K562 (cell line): ENCODE measurements around the gene PHKA2. TPM values are rescaled to one million over a fixed set of nuclear protein-coding genes. Genes with fewer than 3 reads are reported as not detected.

Experiments used
- ATF6 ChIP-seq: sonication (generic); formaldehyde crosslinking; IDR thresholded peaks from 2 replicates; pipeline ENCODE4 v1.4.0; 2020; ENCODE audit warnings: mild to moderate bottlenecking, missing genetic modification reagents
- ETV6 ChIP-seq, 3 experiments: fragments of 150-350 bp in 1 of 3; sonication (generic) in 1 of 3; formaldehyde crosslinking in 1 of 3; IDR thresholded peaks; 2 replicates each; pipeline versions ENCODE4 v1.6.1 to v1.8.0; 2014 to 2022; ENCODE audit warnings: borderline replicate concordance in 2 of 3, low read depth in 2 of 3, antibody characterized with exemption in 1 of 3, low read length in 1 of 3, mild to moderate bottlenecking in 1 of 3, missing genetic modification reagents in 1 of 3
- MAZ ChIP-seq, 2 experiments: fragments of 450-650 bp in 1 of 2; sonication (generic) in 1 of 2; formaldehyde crosslinking; IDR thresholded peaks in 1 of 2; conservative IDR thresholded peaks in 1 of 2; 2 replicates each; pipeline versions ENCODE4 v1.4.0 to v1.5.0; 2020; ENCODE audit warnings: mild to moderate bottlenecking in 1 of 2, missing genetic modification reagents in 1 of 2
- NCOR1 ChIP-seq: fragments of 450-650 bp; IDR thresholded peaks from 2 replicates; pipeline ENCODE4 v1.6.1; 2016; ENCODE audit warnings: mild to moderate bottlenecking, moderate library complexity
- YY1 ChIP-seq, 3 experiments: IDR thresholded peaks; 2 replicates each; pipeline ENCODE4 v1.6.1; 2011; ENCODE audit warnings: low read length in 2 of 3, mild to moderate bottlenecking in 2 of 3, moderate library complexity in 2 of 3, borderline replicate concordance in 1 of 3, control low read depth in 1 of 3, low read depth in 1 of 3; ENCODE audit not compliant: insufficient read depth in 3 of 3, insufficient replicate concordance in 2 of 3, control insufficient read depth in 1 of 3, insufficient read length in 1 of 3; ENCODE audit errors: extremely low read depth in 1 of 3
- ZBED1 ChIP-seq: IDR thresholded peaks from 2 replicates; pipeline ENCODE4 v1.6.1; 2014
- ZNF75A ChIP-seq: fragments of 450-650 bp; formaldehyde crosslinking; IDR thresholded peaks from 2 replicates; pipeline ENCODE4 v1.4.0; 2020; ENCODE audit warnings: mild to moderate bottlenecking
- polyA plus RNA-seq, 8 experiments: library from polyadenylated mRNA; depleted of rRNA in 4 of 8; stranded (reverse) in 5 of 8; unstranded in 3 of 8; fragments of >200 nt; fragmentation: Nextera tagmentation in 2 of 8; fragmentation: Illumina TruSeq in 1 of 8; extraction: Ambion mirVana in 2 of 8; extraction: Trizol in 1 of 8; gene quantifications; 2 replicates each; pipeline versions ENCODE4 v1.2.1 to v1.2.3, GENCODE V29; 2011 to 2014; ENCODE audit warnings: inconsistent platforms in 1 of 8, missing spikeins in 1 of 8
- total RNA-seq, 7 experiments: library from RNA; depleted of rRNA in 6 of 7; stranded (reverse); fragments of >200 nt in 6 of 7; fragmentation: Illumina TruSeq in 2 of 7; extraction: Trizol in 2 of 7; gene quantifications; 2 replicates each; pipeline versions ENCODE4 v1.2.1 to v1.2.3, GENCODE V29; 2011 to 2021; ENCODE audit warnings: low replicate concordance in 1 of 7
- TF ChIP-seq, protein P1 (sequence below): fragments of 450-650 bp; formaldehyde crosslinking; conservative IDR thresholded peaks from 2 replicates; pipeline ENCODE4 v1.4.0; 2022; ENCODE audit warnings: mild to moderate bottlenecking, missing genetic modification characterization

Gene PHKA2
- total and polyA plus RNA-seq, 9 of the 15 experiments (the other 6 are each of a cell fraction or from before 2014, with no cell fraction given): 2.8 to 33.1 (median 20.3) TPM

DNA sequence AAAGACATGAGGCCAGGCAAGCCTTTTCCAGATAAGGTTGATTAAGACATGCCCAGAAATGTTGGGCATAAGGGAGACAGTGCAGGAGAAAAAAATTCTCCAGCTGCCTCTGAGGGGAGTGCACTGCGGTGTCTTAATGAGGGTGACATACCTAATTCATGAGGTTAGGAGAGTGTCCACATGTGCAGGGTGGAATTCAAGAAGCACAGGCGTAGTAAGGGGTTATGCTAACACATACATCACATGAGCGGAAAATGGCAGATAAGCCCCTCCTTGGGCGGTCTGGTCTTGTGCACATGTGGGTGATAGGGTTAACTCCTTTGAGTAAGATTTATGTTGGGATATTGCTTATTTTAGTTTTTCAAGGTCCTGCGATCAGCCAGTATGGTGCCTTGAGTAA, 122.4 kb downstream of the PHKA2 start (continued):
- TF ChIP-seq ETV6 (IDR thresholded peaks at IDR 0.05; ENCODE audit: borderline replicate concordance in 1 of 2, low read depth in 2 of 2, low read length in 1 of 2) (no peak), ETV6 (CRISPR knock-in tag; IDR thresholded peaks at IDR 0.05; ENCODE audit: borderline replicate concordance) (no peak), NCOR1 (no peak), ZBED1 (no peak), YY1 (IDR thresholded peaks at IDR 0.05; ENCODE audit: borderline replicate concordance in 1 of 3, control insufficient read depth in 1 of 3, extremely low read depth in 1 of 3, insufficient read depth in 3 of 3, insufficient read length in 1 of 3, insufficient replicate concordance in 2 of 3, low read depth in 1 of 3, low read length in 2 of 3) (no peak), MAZ (CRISPR knock-in tag; conservative IDR thresholded peaks at IDR 0.05 in 1 of 2, IDR thresholded peaks at IDR 0.05 in 1 of 2) (no peak), ZNF75A (CRISPR knock-in tag) (no peak), ATF6 (CRISPR knock-in tag) (no peak)
- TF ChIP-seq, protein P1, sequence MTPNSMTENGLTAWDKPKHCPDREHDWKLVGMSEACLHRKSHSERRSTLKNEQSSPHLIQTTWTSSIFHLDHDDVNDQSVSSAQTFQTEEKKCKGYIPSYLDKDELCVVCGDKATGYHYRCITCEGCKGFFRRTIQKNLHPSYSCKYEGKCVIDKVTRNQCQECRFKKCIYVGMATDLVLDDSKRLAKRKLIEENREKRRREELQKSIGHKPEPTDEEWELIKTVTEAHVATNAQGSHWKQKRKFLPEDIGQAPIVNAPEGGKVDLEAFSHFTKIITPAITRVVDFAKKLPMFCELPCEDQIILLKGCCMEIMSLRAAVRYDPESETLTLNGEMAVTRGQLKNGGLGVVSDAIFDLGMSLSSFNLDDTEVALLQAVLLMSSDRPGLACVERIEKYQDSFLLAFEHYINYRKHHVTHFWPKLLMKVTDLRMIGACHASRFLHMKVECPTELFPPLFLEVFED: no peak
